Activated CD8-positive, alpha-beta memory T cell treated with anti-CD3 and anti-CD28 coated beads, Interleukin-2, amount 10 ng/mL, durations not matched to agents 7 days and 5 days (primary cell): Measurements from ENCODE around the gene NFIB. TPM values are rescaled to one million over a fixed set of nuclear protein-coding genes. Genes with fewer than 3 reads are reported as not detected.

Source experiments
- ATAC-seq: fragments of 150-1000 bp; cut with Tn5 transposase; one replicate; pipeline ENCODE4 v1.10.0; 2021; ENCODE audit warnings: moderate library complexity
- CTCF ChIA-PET: fragments of 350-600 bp; sonication (Branson Sonifier 250); formaldehyde crosslinking; loops from one replicate; lab custom pipeline; 2021; ENCODE audit warnings: antibody characterized with exemption; lab: Charles Lee
- DNase-seq: peaks from one replicate; pipeline ENCODE4 v3.0.0-alpha.2; 2020
- H3K27ac Mint-ChIP-seq: one replicate; pipeline ENCODE4 v1.8.0; 2021; ENCODE audit warnings: mild to moderate bottlenecking, mixed read lengths
- H3K27me3 Mint-ChIP-seq: one replicate; pipeline ENCODE4 v1.8.0; 2021; ENCODE audit warnings: mixed read lengths
- H3K36me3 Mint-ChIP-seq: one replicate; pipeline ENCODE4 v1.8.0; 2021; ENCODE audit warnings: mild to moderate bottlenecking, mixed read lengths
- H3K4me1 Mint-ChIP-seq: one replicate; pipeline ENCODE4 v1.8.0; 2021; ENCODE audit warnings: mixed read lengths
- H3K4me3 Mint-ChIP-seq: one replicate; pipeline ENCODE4 v1.8.0; 2021; ENCODE audit warnings: mild to moderate bottlenecking, moderate library complexity, mixed read lengths
- H3K9me3 Mint-ChIP-seq: one replicate; pipeline ENCODE4 v1.8.0; 2022; ENCODE audit warnings: low read depth, mixed read lengths
- total RNA-seq, 2 experiments: library from RNA; stranded (reverse); gene quantifications; one replicate each; pipeline ENCODE4 v1.2.3, GENCODE V29; 2021

NFIB gene
- total RNA-seq, 2 experiments from 2014 or later = not detected

- Mint-ChIP-seq H3K27me3 (no peaks in the 10 kb centered on the region), H3K4me1 (no peaks in the 10 kb centered on the region), H3K27ac (no peak overlapping the region), H3K4me3 (no peak overlapping the region), H3K36me3 (no peaks in the 10 kb centered on the region), H3K9me3 (no peaks in the 10 kb centered on the region)
- ATAC-seq = no peak
- no peak for DNase-seq
- CTCF ChIA-PET = no interaction called here
These were observed 106.5 kb downstream of the NFIB start for GRCh38 chr9:14207352-14207995.

GRCh38 chr9:14205463-14205862 lies 108.5 kb downstream of the NFIB start:
- Mint-ChIP-seq H3K4me3 (no peak overlapping the region), H3K27ac (no peak overlapping the region)

GRCh38 chr9:14203356-14204056 lies 110.4 kb downstream of the NFIB start:
- ATAC-seq (no peak), DNase-seq (no peak)
- H3K27me3 Mint-ChIP-seq = no peaks in the 10 kb centered on the region
- no peaks in the 10 kb centered on the region for H3K36me3 Mint-ChIP-seq
- no peak overlapping the region for H3K27ac Mint-ChIP-seq
- H3K9me3 Mint-ChIP-seq = no peaks in the 10 kb centered on the region
- no peaks in the 10 kb centered on the region for H3K4me1 Mint-ChIP-seq
- CTCF ChIA-PET = no interaction called here
- no peak overlapping the region for H3K4me3 Mint-ChIP-seq

More at GRCh38 chr9:14205463-14205862, 108.5 kb downstream of the NFIB start:
- DNase-seq (no peak), ATAC-seq (no peak)
- Mint-ChIP-seq H3K27me3 (no peaks in the 10 kb centered on the region), H3K9me3 (no peaks in the 10 kb centered on the region), H3K4me1 (no peaks in the 10 kb centered on the region), H3K36me3 (no peaks in the 10 kb centered on the region)
- CTCF ChIA-PET = no interaction called here

GRCh38 chr9:14198841-14199455 lies 115.0 kb downstream of the NFIB start:
- Mint-ChIP-seq H3K27ac (no peak overlapping the region), H3K9me3 (no peaks in the 10 kb centered on the region), H3K4me3 (no peak overlapping the region), H3K4me1 (no peaks in the 10 kb centered on the region), H3K36me3 (no peaks in the 10 kb centered on the region), H3K27me3 (no peaks in the 10 kb centered on the region)
- ATAC-seq = no peak
- CTCF ChIA-PET = no interaction called here
- no peak for DNase-seq

GRCh38 chr9:14198047-14198840 lies 115.7 kb downstream of the NFIB start:
- H3K4me3 Mint-ChIP-seq = no peak overlapping the region
- CTCF ChIA-PET = no interaction called here
- H3K9me3 Mint-ChIP-seq = no peaks in the 10 kb centered on the region
- H3K27ac Mint-ChIP-seq = no peak overlapping the region
- DNase-seq (no peak), ATAC-seq (no peak)
- H3K36me3 Mint-ChIP-seq = no peaks in the 10 kb centered on the region
- no peaks in the 10 kb centered on the region for H3K4me1 Mint-ChIP-seq
- H3K27me3 Mint-ChIP-seq = no peaks in the 10 kb centered on the region

GRCh38 chr9:14197325-14197858 lies 116.5 kb downstream of the NFIB start:
- H3K4me1 Mint-ChIP-seq = no peaks in the 10 kb centered on the region
- H3K27me3 Mint-ChIP-seq = no peaks in the 10 kb centered on the region
- no peak overlapping the region for H3K4me3 Mint-ChIP-seq
- H3K27ac Mint-ChIP-seq = no peak overlapping the region
- no peaks in the 10 kb centered on the region for H3K36me3 Mint-ChIP-seq
- no peak for DNase-seq
- H3K9me3 Mint-ChIP-seq = no peaks in the 10 kb centered on the region
- ATAC-seq = no peak
- CTCF ChIA-PET = no interaction called here

GRCh38 chr9:14193328-14193990 lies 120.5 kb downstream of the NFIB start:
- Mint-ChIP-seq H3K4me3 (no peak overlapping the region), H3K4me1 (no peaks in the 10 kb centered on the region), H3K27ac (no peak overlapping the region), H3K9me3 (no peaks in the 10 kb centered on the region), H3K27me3 (no peaks in the 10 kb centered on the region), H3K36me3 (no peaks in the 10 kb centered on the region)
- DNase-seq (no peak), ATAC-seq (no peak)
- CTCF ChIA-PET = no interaction called here

- no peaks in the 10 kb centered on the region for H3K4me1 Mint-ChIP-seq
- ATAC-seq (no peak), DNase-seq (no peak)
- no peak overlapping the region for H3K27ac Mint-ChIP-seq
- H3K27me3 Mint-ChIP-seq = no peaks in the 10 kb centered on the region
- CTCF ChIA-PET = no interaction called here
- no peak overlapping the region for H3K4me3 Mint-ChIP-seq
- H3K9me3 Mint-ChIP-seq = no peaks in the 10 kb centered on the region
- H3K36me3 Mint-ChIP-seq = no peaks in the 10 kb centered on the region
These were observed 121.4 kb downstream of the NFIB start for GRCh38 chr9:14192556-14192955.

GRCh38 chr9:14191512-14191911 lies 122.4 kb downstream of the NFIB start:
- Mint-ChIP-seq H3K9me3 (no peaks in the 10 kb centered on the region), H3K4me3 (no peak overlapping the region), H3K4me1 (no peaks in the 10 kb centered on the region), H3K36me3 (no peaks in the 10 kb centered on the region), H3K27me3 (no peaks in the 10 kb centered on the region), H3K27ac (no peak overlapping the region)
- ATAC-seq = no peak
- no peak for DNase-seq
- CTCF ChIA-PET = no interaction called here

GRCh38 chr9:14190240-14190639 lies 123.7 kb downstream of the NFIB start:
- DNase-seq = no peak
- CTCF ChIA-PET = no interaction called here
- H3K27ac Mint-ChIP-seq = no peak overlapping the region
- no peaks in the 10 kb centered on the region for H3K27me3 Mint-ChIP-seq
- no peak for ATAC-seq
- H3K4me1 Mint-ChIP-seq = no peaks in the 10 kb centered on the region
- H3K36me3 Mint-ChIP-seq = no peaks in the 10 kb centered on the region
- no peaks in the 10 kb centered on the region for H3K9me3 Mint-ChIP-seq
- H3K4me3 Mint-ChIP-seq = no peak overlapping the region

GRCh38 chr9:14189578-14189977 lies 124.4 kb downstream of the NFIB start:
- H3K36me3 Mint-ChIP-seq = no peaks in the 10 kb centered on the region
- no peaks in the 10 kb centered on the region for H3K9me3 Mint-ChIP-seq
- ATAC-seq (no peak), DNase-seq (no peak)
- H3K27ac Mint-ChIP-seq = no peak overlapping the region
- H3K4me1 Mint-ChIP-seq = no peaks in the 10 kb centered on the region
- CTCF ChIA-PET = no interaction called here
- H3K4me3 Mint-ChIP-seq = no peak overlapping the region
- no peaks in the 10 kb centered on the region for H3K27me3 Mint-ChIP-seq

GRCh38 chr9:14189146-14189545 lies 124.8 kb downstream of the NFIB start:
- CTCF ChIA-PET = no interaction called here
- DNase-seq (no peak), ATAC-seq (no peak)
- Mint-ChIP-seq H3K9me3 (no peaks in the 10 kb centered on the region), H3K4me3 (no peak overlapping the region), H3K4me1 (no peaks in the 10 kb centered on the region), H3K36me3 (no peaks in the 10 kb centered on the region), H3K27ac (no peak overlapping the region), H3K27me3 (no peaks in the 10 kb centered on the region)

- Mint-ChIP-seq H3K36me3 (no peaks in the 10 kb centered on the region), H3K4me1 (no peaks in the 10 kb centered on the region), H3K27ac (no peak overlapping the region), H3K4me3 (no peak overlapping the region), H3K9me3 (no peaks in the 10 kb centered on the region), H3K27me3 (no peaks in the 10 kb centered on the region)
- DNase-seq (no peak), ATAC-seq (no peak)
- CTCF ChIA-PET = no interaction called here
These were observed 125.4 kb downstream of the NFIB start for GRCh38 chr9:14188538-14188937.
